Ovary (tissue), 9 donors: ENCODE results near the gene C1orf50. TPM values are rescaled to one million over a fixed set of nuclear protein-coding genes. Genes with fewer than 3 reads are reported as not detected.

Source experiments
- DNase-seq, 5 donors: peaks; one replicate each; pipeline ENCODE4 v3.0.0-alpha.2; 2019 to 2020
- H3K27ac ChIP-seq, 2 donors: fragments of 200-600 bp; one replicate each; pipeline versions ENCODE4 v1.5.1 to v1.8.0; 2019 to 2022
- H3K27me3 ChIP-seq: fragments of 200-600 bp; one replicate; pipeline ENCODE4 v1.8.0; 2022
- H3K36me3 ChIP-seq: fragments of 200-600 bp; sonication (generic); one replicate; pipeline ENCODE4 v1.5.1; 2019
- H3K4me1 ChIP-seq: one replicate; pipeline ENCODE4 v1.8.1; 2013; ENCODE audit warnings: mild to moderate bottlenecking, moderate library complexity; ENCODE audit not compliant: insufficient read depth
- H3K4me3 ChIP-seq: fragments of 200-600 bp; sonication (generic); one replicate; pipeline ENCODE4 v1.5.1; 2017
- H3K9me3 ChIP-seq, 2 donors: fragments of 200-600 bp in 1 of 2; sonication (generic) in 1 of 2; one replicate each; pipeline versions ENCODE4 v1.5.1 to v1.8.1; 2013 to 2019; ENCODE audit warnings: mild to moderate bottlenecking in 1 of 2, moderate library complexity in 1 of 2
- CTCF ChIP-seq, 3 donors: fragments of 450-650 bp in 2 of 3; fragments of 200-600 bp in 1 of 3; IDR thresholded peaks; one replicate each; pipeline versions ENCODE4 v1.5.1 to v1.8.0; 2016 to 2022; ENCODE audit warnings: antibody characterized with exemption in 3 of 3, mild to moderate bottlenecking in 1 of 3
- EP300 ChIP-seq: sonication (generic); formaldehyde crosslinking; IDR thresholded peaks from one replicate; pipeline ENCODE4 v1.6.1; 2017; ENCODE audit warnings: antibody characterized with exemption
- POLR2A ChIP-seq: fragments of 450-650 bp; IDR thresholded peaks from one replicate; pipeline ENCODE4 v1.6.1; 2017; ENCODE audit warnings: antibody characterized with exemption, mild to moderate bottlenecking, moderate library complexity
- WGBS, 3 donors: extraction: QIAGEN DNeasy Blood & Tissue Kit in 1 of 3; methylation state at CpG; one replicate each; pipeline versions ENCODE4 v1.1.5 to v1.1.7; 2013 to 2017; 5-methylcytosine and 5-hydroxymethylcytosine counted together
- intact Hi-C, 4 donors: fragments of 100-400 bp; cut with DNase I; formaldehyde crosslinking; loops; one replicate each; pipeline versions ENCODE4 v1.11.0 to v1.15.1; 2022 to 2023
- polyA plus RNA-seq, 2 donors: library from polyadenylated mRNA; stranded (reverse); fragments of 200-250 nt in 1 of 2; fragments of 350-450 nt in 1 of 2; fragmentation: Illumina TruSeq in 1 of 2; extraction: RNeasy Lipid Tissue Mini Kit (QIAGEN cat#74804) in 1 of 2; gene quantifications; one replicate each; pipeline ENCODE4 v1.2.3, GENCODE V29; 2013 to 2014
- total RNA-seq, 7 donors: library from RNA; depleted of rRNA in 2 of 7; stranded (reverse); fragments of >200 nt in 2 of 7; fragmentation: NEBNext Ultra II Directional in 3 of 7; extraction: Animal tissue kit (Norgen Biotek cat#: 25700) in 3 of 7; gene quantifications; one replicate each; pipeline versions ENCODE4 v1.1.0 to v1.2.4, GENCODE V29; 2016 to 2023
- donor health status: DM: no; HTN: no; CAD: no; lungs with moderate emphysema.
- donor health status: DM: no; HTN: no; CAD: no.
- donor health status: Bipolar disorder and iron deficiency.
- donor health status: DM: yes; HTN: yes; CAD: no.
- donor health status: DM: no; HTN: no; CAD: no.
- donor health status: DM: yes; HTN: yes; CAD: no.

Gene C1orf50
- total and polyA plus RNA-seq, 9 donors = 1.3 to 13.6 (median 5.8) TPM

GRCh38 chr1:42741706-42742105, 25.3 kb upstream of the C1orf50 start:
- no peak for DNase-seq
- Histone ChIP-seq H3K4me3 (no peak overlapping the region), H3K27me3 (no peaks in the 10 kb centered on the region), H3K9me3 (no peaks in the 10 kb centered on the region), H3K36me3 (no peaks in the 10 kb centered on the region), H3K27ac (no peak overlapping the region), H3K4me1 (no peaks in the 10 kb centered on the region)
- 74 to 89% (median 86%) methylated on average over 4 of the region's 4 CpGs for WGBS, 3 donors
- TF ChIP-seq POLR2A = no peak
- no peak for TF ChIP-seq CTCF (IDR thresholded peaks at IDR 0.05)
- no peak for TF ChIP-seq EP300
- intact Hi-C loops = no loop called here

- WGBS, 3 donors = 90 to 93% (median 91%) methylated on average over 8 of the region's 8 CpGs
- DNase-seq = no peak
- Histone ChIP-seq H3K4me3 (no peak overlapping the region), H3K4me1 (no peaks in the 10 kb centered on the region), H3K27ac (no peak overlapping the region), H3K27me3 (no peaks in the 10 kb centered on the region), H3K36me3 (no peaks in the 10 kb centered on the region), H3K9me3 (no peaks in the 10 kb centered on the region)
- no peak for TF ChIP-seq CTCF (IDR thresholded peaks at IDR 0.05)
- TF ChIP-seq EP300 = no peak
- TF ChIP-seq POLR2A = no peak
- intact Hi-C loops = no loop called here
Observed at GRCh38 chr1:42742141-42742540, 24.9 kb upstream of the C1orf50 start.

GRCh38 chr1:42742617-42743316, 24.3 kb upstream of the C1orf50 start:
- Histone ChIP-seq H3K4me1 (no peaks in the 10 kb centered on the region), H3K27ac (no peak overlapping the region), H3K36me3 (no peaks in the 10 kb centered on the region), H3K27me3 (no peaks in the 10 kb centered on the region), H3K9me3 (no peaks in the 10 kb centered on the region), H3K4me3 (no peak overlapping the region)
- DNase-seq = no peak
- intact Hi-C loops = no loop called here
- no peak for TF ChIP-seq POLR2A
- no peak for TF ChIP-seq EP300
- no peak for TF ChIP-seq CTCF (IDR thresholded peaks at IDR 0.05)
- WGBS, 3 donors = 86 to 90% (median 87%) methylated on average over 9 of the region's 9 CpGs

- no peak for TF ChIP-seq CTCF (IDR thresholded peaks at IDR 0.05)
- no peak for TF ChIP-seq EP300
- TF ChIP-seq POLR2A = no peak
- Histone ChIP-seq H3K9me3 (no peaks in the 10 kb centered on the region), H3K4me1 (no peaks in the 10 kb centered on the region), H3K27ac (no peak overlapping the region), H3K36me3 (no peaks in the 10 kb centered on the region), H3K27me3 (no peaks in the 10 kb centered on the region), H3K4me3 (no peak overlapping the region)
- WGBS, 3 donors = 72 to 76% (median 73%) methylated on average over 21 of the region's 21 CpGs
- DNase-seq = no peak
- intact Hi-C loops = no loop called here
Observed at GRCh38 chr1:42743317-42744147, 23.5 kb upstream of the C1orf50 start.
